Loucy (cell line): ENCODE data around the gene SCAP.

ENCODE experiments used
- CTCF ChIP-seq: fragments of 200-600 bp; sonication (generic); conservative IDR thresholded peaks from 2 replicates; pipeline ENCODE4 v1.5.1; 2014; ENCODE audit warnings: mild to moderate bottlenecking, antibody characterized with exemption, low read length
- EZH2phosphoT487 ChIP-seq: fragments of 200-600 bp; IDR thresholded peaks from 2 replicates; pipeline ENCODE4 v1.6.1; 2018; ENCODE audit warnings: antibody characterized with exemption, mild to moderate bottlenecking, moderate library complexity, borderline replicate concordance

- no peak for TF ChIP-seq CTCF
- no peak for TF ChIP-seq EZH2phosphoT487
Observed at GRCh38 chr3:47410417-47410720, 65.4 kb downstream of the SCAP start.
